ENCODE measurements around the gene SPINT1.

GRCh38 chr15:40889112-40889511, 45.3 kb downstream of the SPINT1 start:
- TF ChIP-seq POLR2AphosphoS5 (IDR thresholded peaks at IDR 0.05; ENCODE audit: low read depth, low read length), result no peak
- no peak for TF ChIP-seq FOXP2 (optimal IDR thresholded peaks at IDR 0.05; ENCODE audit: borderline replicate concordance, extremely low read depth, extremely low read length, insufficient read depth)

All from PFSK-1 (cell line).